ENCODE results near the gene IFRD1. TPM values are rescaled to one million over a fixed set of nuclear protein-coding genes. Genes with fewer than 3 reads are reported as not detected.
"Not testable (repeated sequence)": the region's sequence is repeated elsewhere in the genome, so short reads cannot be mapped to it uniquely, and the experiment has no call there.

IFRD1 gene
- total RNA-seq, 1 donor from 2014 or later, result 168 TPM

DNA sequence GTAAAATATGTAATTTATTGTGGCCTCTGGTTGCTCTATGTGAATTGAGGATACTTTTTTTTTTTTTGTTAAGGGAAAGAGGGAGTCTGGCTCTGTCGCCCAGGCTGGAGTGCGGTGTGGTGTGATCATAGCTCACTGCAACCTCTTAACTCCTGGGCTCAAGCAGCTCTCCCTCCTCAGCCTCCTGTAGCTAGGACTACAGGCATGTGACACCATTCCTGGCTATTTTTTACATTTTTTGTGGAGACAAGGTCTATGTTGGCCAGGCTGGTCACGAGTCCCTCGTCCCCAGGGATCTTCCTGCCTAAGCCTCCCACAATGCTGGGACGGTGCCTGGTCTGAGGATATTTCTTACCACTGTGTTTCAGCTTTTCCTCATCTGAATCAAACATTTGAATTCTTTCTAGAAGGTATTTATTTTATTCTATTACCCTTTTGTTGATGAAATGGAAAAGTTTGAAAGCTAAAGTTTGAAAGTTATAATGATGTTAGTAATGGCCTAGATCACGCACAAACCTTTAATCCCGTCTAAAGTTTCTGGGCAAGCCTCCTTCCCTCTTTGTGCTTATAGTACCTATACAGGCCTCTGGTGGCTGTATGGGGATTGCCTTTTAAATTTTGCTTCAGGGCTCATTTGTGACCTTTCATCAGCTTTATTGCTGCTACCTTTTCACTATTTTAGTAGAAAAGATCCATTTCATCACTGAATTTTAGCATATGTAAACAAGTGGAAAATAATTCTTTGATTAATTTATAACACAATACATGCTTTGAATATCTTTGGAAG is 2.0 kb downstream of the IFRD1 start:
- peak overlapping the region; percentile 98 for H3K27ac Mint-ChIP-seq (ENCODE audit: unreplicated experiment)
- DNase-seq, result peak; percentile 57

GRCh38 chr7:112453505-112454171 is 3.4 kb downstream of the IFRD1 start:
- H3K27ac Mint-ChIP-seq (ENCODE audit: unreplicated experiment), result peak overlapping the region; percentile 45
- H3K36me3 Mint-ChIP-seq (ENCODE audit: unreplicated experiment), result no peaks in the 10 kb centered on the region
- H3K9me3 Mint-ChIP-seq (ENCODE audit: unreplicated experiment), result peaks cover 16% of the 10 kb centered on the region
- H3K4me3 Mint-ChIP-seq (ENCODE audit: unreplicated experiment), result peak overlapping the region; percentile 79
- no peak for DNase-seq
- H3K27me3 Mint-ChIP-seq (ENCODE audit: unreplicated experiment), result peaks cover 10% of the 10 kb centered on the region
- H3K4me1 Mint-ChIP-seq (ENCODE audit: low read depth, unreplicated experiment), result peaks cover 17% of the 10 kb centered on the region
- no peak for TF ChIP-seq CTCF (IDR thresholded peaks at IDR 0.05; ENCODE audit: partially characterized antibody, unreplicated experiment)

More for the DNA sequence above, 2.0 kb downstream of the IFRD1 start:
- peaks cover 10% of the 10 kb centered on the region for H3K27me3 Mint-ChIP-seq (ENCODE audit: unreplicated experiment)
- H3K4me1 Mint-ChIP-seq (ENCODE audit: low read depth, unreplicated experiment), result peaks cover 17% of the 10 kb centered on the region
- H3K9me3 Mint-ChIP-seq (ENCODE audit: unreplicated experiment), result peaks cover 16% of the 10 kb centered on the region
- H3K4me3 Mint-ChIP-seq (ENCODE audit: unreplicated experiment), result peak overlapping the region; percentile 98
- no peak for TF ChIP-seq CTCF (IDR thresholded peaks at IDR 0.05; ENCODE audit: partially characterized antibody, unreplicated experiment)
- H3K36me3 Mint-ChIP-seq (ENCODE audit: unreplicated experiment), result no peaks in the 10 kb centered on the region

- not testable (repeated sequence) for DNase-seq; H3K4me3 Mint-ChIP-seq (ENCODE audit: unreplicated experiment); H3K27ac Mint-ChIP-seq (ENCODE audit: unreplicated experiment); H3K36me3 Mint-ChIP-seq (ENCODE audit: unreplicated experiment)
- H3K9me3 Mint-ChIP-seq (ENCODE audit: unreplicated experiment), result peaks cover 12% of the 10 kb centered on the region
- H3K4me1 Mint-ChIP-seq (ENCODE audit: low read depth, unreplicated experiment), result peaks cover 12% of the 10 kb centered on the region
- peaks cover 10% of the 10 kb centered on the region for H3K27me3 Mint-ChIP-seq (ENCODE audit: unreplicated experiment)
These were observed 3.9 kb downstream of the IFRD1 start for GRCh38 chr7:112454191-112454590.

DNA sequence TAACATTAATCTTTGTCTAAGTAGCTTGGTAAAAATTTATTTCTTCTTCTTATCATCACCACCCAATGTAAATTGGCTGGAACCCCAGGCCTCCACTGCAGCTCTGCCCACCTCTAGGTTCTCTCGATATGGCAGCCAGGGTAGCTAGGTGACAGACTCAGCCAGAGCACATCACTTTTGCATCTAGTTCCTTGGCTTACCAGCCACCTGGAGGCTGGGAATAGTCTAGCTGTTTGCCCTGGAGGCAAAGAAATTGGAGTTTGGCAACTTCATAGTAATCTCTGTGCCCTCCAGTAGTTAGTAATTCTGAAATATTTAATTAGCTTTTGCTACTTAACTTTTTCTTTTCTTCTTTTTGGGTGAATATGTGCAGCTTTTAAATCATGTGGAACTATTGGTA is 9.4 kb downstream of the IFRD1 start:
- H3K27me3 Mint-ChIP-seq (ENCODE audit: unreplicated experiment), result no peaks in the 10 kb centered on the region
- no peak overlapping the region for H3K4me3 Mint-ChIP-seq (ENCODE audit: unreplicated experiment)
- no peak for DNase-seq
- no peak for TF ChIP-seq CTCF (IDR thresholded peaks at IDR 0.05; ENCODE audit: partially characterized antibody, unreplicated experiment)
- no peak overlapping the region for H3K27ac Mint-ChIP-seq (ENCODE audit: unreplicated experiment)
- no peaks in the 10 kb centered on the region for H3K4me1 Mint-ChIP-seq (ENCODE audit: low read depth, unreplicated experiment)
- H3K36me3 Mint-ChIP-seq (ENCODE audit: unreplicated experiment), result no peaks in the 10 kb centered on the region
- H3K9me3 Mint-ChIP-seq (ENCODE audit: unreplicated experiment), result no peaks in the 10 kb centered on the region

GRCh38 chr7:112462236-112462635 is 12.0 kb downstream of the IFRD1 start:
- Mint-ChIP-seq H3K27me3 (ENCODE audit: unreplicated experiment) (no peaks in the 10 kb centered on the region), H3K4me1 (ENCODE audit: low read depth, unreplicated experiment) (no peaks in the 10 kb centered on the region), H3K4me3 (ENCODE audit: unreplicated experiment) (no peak overlapping the region), H3K27ac (ENCODE audit: unreplicated experiment) (no peak overlapping the region), H3K9me3 (ENCODE audit: unreplicated experiment) (no peaks in the 10 kb centered on the region), H3K36me3 (ENCODE audit: unreplicated experiment) (no peaks in the 10 kb centered on the region)
- TF ChIP-seq CTCF (IDR thresholded peaks at IDR 0.05; ENCODE audit: partially characterized antibody, unreplicated experiment), result no peak
- no peak for DNase-seq

Data from glutamatergic neuron (in vitro differentiated cells).